IPS DF 19.7 (cell line): ENCODE results near the gene CYB561.

ENCODE experiments used
- DNase-seq: peaks from one replicate; pipeline ENCODE4 v3.0.0-alpha.2; 2013; ENCODE audit warnings: low read depth, low spot score

Gene CYB561

DNA sequence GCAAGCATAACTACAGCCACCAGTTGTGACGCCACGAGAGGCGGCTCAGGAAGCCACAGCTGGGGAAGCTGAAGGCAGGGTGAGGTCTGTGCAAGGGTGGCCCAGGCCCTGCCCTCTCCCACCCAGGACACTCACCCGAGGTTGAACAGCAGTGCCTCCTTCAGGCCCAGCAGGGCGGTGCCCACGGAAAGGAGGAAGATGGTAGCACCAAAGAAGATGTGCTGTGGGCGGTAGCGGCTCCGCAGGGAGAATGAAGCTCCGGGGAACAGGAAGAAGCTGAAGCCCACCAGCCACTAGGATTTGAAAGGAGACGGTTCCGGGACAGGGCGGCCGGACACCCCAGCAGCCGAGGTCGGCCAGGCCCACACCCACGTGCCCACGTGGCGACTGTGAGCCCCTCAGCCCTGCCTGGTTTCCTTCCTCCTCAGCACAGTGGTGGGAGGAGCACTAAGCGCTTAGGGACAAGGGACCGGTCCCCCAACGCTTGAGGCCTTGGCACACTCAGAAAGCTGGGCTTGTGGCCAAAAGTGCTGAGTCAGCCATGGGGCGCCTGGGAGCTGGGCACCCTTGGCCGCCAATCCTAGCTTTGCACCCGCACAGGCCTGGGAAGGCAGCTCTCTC is 11.0 kb downstream of the CYB561 start:
- DNase-seq = no peak

DNA sequence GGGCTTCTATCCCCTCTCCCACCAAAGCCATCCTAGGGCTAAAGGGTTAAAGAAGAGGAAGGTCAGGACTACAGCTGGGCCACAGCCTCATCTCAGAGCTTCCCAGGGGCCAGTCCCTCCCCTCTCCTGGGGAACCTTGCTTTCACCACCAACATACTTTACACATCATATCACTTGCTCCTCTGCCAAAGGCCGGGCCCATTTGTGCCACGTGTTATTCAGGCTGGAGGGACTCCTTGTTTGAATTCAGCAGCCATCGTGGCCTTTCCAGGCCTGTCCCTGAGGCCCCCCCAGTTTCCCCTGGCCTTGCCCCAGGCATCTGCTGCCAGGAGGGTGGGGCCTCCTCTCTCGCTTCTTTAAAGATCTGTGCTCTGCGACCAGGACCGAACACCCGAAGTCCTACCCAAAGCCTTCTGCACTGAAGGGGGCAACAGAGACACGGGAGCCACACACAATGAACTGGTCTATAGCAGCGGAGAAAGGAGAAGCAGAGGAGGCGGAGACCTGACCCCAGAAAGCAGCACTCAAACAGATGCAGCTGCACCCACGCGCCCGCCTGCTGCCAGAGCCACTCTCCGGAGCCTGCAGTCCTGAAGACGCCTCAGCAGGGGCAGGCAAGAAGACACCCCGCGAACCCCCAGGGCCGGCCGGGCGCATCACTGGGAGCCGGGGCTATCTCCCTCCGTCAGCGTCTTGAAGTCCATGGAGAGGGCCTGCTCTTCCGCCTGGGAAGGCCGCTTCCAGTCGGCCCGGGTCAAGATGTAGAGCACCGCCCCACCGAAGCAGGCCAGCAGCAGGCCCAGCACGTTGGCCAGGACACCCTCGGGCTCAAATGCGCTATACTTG is 12.1 kb downstream of the CYB561 start:
- DNase-seq = no peak

GRCh38 chr17:63431939-63432804 is 13.9 kb downstream of the CYB561 start:
- DNase-seq = no peak

- DNase-seq = no peak
Measured at GRCh38 chr17:63431618-63431938, 14.5 kb downstream of the CYB561 start.

GRCh38 chr17:63430223-63430622 is 15.9 kb downstream of the CYB561 start:
- no peak for DNase-seq

- DNase-seq = no peak
Measured at GRCh38 chr17:63429766-63430165, 16.3 kb downstream of the CYB561 start.

- DNase-seq = no peak
Measured at GRCh38 chr17:63426917-63427308, 19.2 kb downstream of the CYB561 start.

DNA sequence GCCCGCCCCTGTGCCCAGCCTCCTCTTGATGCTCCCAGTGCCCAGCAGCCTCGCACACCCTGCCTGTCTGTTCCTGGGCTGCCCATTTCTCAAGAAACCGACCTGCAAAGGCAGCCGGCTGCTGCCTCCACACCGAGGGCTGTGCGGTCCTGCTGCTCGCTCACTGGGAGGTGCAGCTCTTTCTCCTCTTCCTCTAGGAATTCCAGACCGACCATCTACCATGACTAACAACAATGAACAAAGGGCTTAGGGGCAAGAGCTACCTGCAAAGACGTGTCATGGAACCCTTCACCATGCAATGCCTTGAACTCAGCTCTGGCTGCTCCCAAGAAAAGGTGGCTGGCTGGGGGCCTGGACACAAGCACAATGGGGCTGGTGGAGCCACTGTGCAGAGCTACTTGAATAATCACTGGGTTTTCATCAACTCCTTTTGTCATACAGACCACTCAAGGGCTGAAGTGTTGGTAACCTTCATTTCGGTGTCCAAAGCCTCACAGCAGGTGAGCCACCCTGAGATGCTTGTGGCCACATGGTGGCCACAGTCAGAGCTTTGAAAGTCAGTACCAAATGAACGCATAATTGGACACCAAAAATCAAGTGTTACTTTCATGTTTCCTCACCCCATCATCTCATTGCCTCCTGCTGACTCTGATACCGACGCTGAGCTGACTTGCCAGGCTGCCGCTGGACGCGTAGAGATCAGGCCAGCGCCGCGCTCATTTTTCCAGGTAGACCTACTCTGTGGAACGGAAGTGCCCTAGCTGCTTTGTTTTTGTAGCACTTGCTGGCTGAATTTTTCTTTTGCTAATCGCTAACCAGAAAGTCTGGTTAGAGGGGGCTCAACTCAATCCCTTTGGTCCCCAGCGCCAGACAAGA is 19.8 kb downstream of the CYB561 start:
- no peak for DNase-seq

- no peak for DNase-seq
Measured at GRCh38 chr17:63425483-63425882, 20.6 kb downstream of the CYB561 start.

DNA sequence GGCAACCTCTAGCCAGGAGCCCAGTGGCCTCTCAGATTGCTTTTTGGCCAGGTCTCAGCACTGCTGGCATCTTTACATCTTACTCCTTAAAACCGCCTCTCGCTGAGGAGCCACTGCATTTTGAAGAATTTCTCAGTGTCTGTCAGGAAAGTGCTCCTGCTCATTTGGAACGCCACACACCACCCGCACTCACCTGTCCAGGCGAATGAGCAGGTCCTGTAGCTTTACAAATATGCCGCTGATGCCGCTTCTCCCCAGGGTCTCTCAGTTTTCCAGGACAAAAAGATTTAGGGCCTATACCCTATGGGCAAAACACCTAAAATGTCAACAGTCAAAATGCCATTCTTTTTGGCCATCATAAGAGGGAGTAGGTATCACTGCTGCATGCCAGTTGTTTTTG is 22.1 kb downstream of the CYB561 start:
- no peak for DNase-seq

DNA sequence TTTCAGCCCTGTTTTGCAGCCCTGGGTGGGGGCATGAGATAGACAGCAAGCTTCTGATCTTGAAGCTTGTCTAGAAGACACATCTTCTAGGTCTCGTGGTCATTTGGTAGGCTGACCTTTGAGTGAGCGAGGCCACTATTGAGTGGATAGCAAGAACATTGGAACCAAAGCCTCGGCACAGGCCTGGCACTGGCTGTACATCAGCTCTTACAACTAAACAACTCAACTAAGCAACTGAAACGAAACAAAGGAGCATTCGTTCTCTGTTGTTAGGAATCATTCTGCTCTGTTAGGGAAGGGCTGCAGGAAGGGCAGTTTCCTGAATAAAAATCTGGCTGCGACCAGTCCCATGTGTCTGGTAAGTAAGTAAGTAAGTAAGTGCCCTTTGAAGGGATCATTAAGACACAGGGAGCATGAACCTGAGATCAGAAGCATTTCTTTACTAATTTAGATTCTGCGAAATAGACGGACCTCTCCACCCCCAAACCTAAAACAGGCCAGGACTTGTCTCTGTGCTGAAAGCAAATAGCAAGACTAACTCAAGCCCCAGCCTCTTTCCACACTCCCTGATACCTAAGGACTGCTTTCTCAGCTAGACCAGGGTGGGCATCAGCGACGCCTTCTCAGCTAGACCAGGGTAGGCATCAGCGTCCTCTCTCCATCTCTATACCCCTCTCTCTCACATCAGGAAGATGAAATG is 22.7 kb downstream of the CYB561 start:
- no peak for DNase-seq

GRCh38 chr17:63421681-63422645 is 24.1 kb downstream of the CYB561 start:
- no peak for DNase-seq

DNA sequence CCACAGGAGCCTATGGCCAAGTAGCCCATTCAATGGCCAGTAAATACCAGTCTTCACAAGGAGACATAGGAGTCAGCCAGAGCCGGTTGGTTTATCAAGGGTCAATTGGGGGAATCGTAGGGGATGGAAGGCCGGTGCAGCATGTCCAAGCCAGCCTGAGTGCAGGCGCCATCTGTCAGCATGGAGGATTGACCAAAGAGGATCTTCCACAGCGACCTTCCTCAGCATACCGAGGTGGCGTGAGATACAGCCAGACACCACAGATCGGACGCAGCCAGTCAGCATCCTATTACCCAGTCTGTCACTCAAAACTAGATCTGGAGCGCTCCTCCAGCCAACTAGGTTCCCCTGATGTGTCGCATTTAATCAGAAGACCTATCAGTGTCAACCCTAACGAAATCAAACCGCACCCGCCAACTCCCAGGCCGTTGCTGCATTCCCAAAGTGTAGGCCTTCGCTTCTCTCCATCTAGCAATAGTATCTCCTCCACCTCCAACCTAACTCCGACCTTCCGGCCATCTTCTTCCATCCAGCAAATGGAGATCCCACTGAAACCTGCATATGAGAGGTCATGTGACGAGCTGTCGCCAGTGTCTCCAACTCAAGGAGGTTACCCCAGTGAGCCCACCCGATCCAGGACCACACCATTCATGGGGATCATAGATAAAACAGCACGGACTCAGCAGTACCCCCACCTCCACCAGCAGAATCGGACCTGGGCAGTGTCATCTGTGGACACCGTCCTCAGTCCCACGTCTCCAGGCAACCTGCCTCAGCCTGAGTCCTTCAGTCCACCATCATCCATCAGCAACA is 25.0 kb downstream of the CYB561 start:
- DNase-seq = no peak

GRCh38 chr17:63419949-63420867 is 25.9 kb downstream of the CYB561 start:
- no peak for DNase-seq

GRCh38 chr17:63419398-63419797 is 26.7 kb downstream of the CYB561 start:
- DNase-seq = no peak

DNA sequence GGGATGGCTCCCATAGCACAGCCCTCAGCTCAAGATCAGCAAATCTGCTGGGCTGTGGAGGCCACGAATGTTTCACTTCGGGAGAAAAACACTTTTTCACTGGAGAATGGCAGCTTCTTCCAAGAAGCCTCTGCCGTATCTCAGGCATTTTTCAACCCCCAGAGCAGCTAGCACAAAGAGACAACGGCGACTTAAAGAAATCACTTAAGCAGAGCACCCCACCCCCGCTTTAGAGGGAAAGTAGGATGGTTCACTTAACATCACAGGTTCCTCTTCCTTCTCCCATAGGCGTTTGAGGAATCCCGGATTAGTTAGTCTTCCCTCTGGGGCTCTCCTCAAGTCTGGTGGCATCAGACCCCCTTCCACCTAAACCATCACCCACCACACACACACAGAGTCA is 27.6 kb downstream of the CYB561 start:
- DNase-seq = no peak

- DNase-seq = no peak
Measured at GRCh38 chr17:63414222-63414621, 31.9 kb downstream of the CYB561 start.

GRCh38 chr17:63413128-63413527 is 33.0 kb downstream of the CYB561 start:
- DNase-seq = no peak
